GM19043 (cell line): ENCODE data around the gene THOC6.
"Not testable (repeated sequence)": the region's sequence is repeated elsewhere in the genome, so short reads cannot be mapped to it uniquely, and the experiment has no call there.

Experiments used
- ATAC-seq: cut with Tn5 transposase; IDR thresholded peaks from one replicate; pipeline ENCODE4 v1.9.1; 2021; ENCODE audit warnings: low read depth; ENCODE audit not compliant: unreplicated experiment

THOC6 gene

GRCh38 chr16:3052571-3053329 is 28.9 kb downstream of the THOC6 start:
- ATAC-seq = not testable (repeated sequence)

GRCh38 chr16:3053330-3053710 is 29.5 kb downstream of the THOC6 start:
- ATAC-seq = not testable (repeated sequence)

GRCh38 chr16:3054965-3055733 is 31.3 kb downstream of the THOC6 start:
- no peak for ATAC-seq

GRCh38 chr16:3055734-3056115 is 31.9 kb downstream of the THOC6 start:
- not testable (repeated sequence) for ATAC-seq

- no peak for ATAC-seq
Observed at GRCh38 chr16:3056336-3057180, 32.7 kb downstream of the THOC6 start.

- ATAC-seq = no peak
Observed at GRCh38 chr16:3057181-3058138, 33.6 kb downstream of the THOC6 start.

- no peak for ATAC-seq
Observed at GRCh38 chr16:3058139-3059030, 34.5 kb downstream of the THOC6 start.

GRCh38 chr16:3059041-3059722 is 35.3 kb downstream of the THOC6 start:
- peak; percentile 70 for ATAC-seq

- no peak for ATAC-seq
Observed at GRCh38 chr16:3059723-3060242, 35.9 kb downstream of the THOC6 start.

GRCh38 chr16:3060339-3061127 is 36.7 kb downstream of the THOC6 start:
- ATAC-seq = no peak

GRCh38 chr16:3062553-3062952 is 38.7 kb downstream of the THOC6 start:
- no peak for ATAC-seq

GRCh38 chr16:3063625-3064386 is 40.0 kb downstream of the THOC6 start:
- no peak for ATAC-seq

- no peak for ATAC-seq
Observed at GRCh38 chr16:3065069-3065741, 41.4 kb downstream of the THOC6 start, which contains the start of gene IL32. Gene IL32, plus strand, starts transcription at chr16:3065640. Its CDS starts 172 bp downstream, at chr16:3065812.

GRCh38 chr16:3065742-3066439 is 42.1 kb downstream of the THOC6 start:
- no peak for ATAC-seq

- no peak for ATAC-seq
Observed at GRCh38 chr16:3066440-3066748, 42.6 kb downstream of the THOC6 start.

- no peak for ATAC-seq
Observed at GRCh38 chr16:3068487-3068886, 44.7 kb downstream of the THOC6 start.
